ENCODE results near the gene FNBP1L.

The FNBP1L gene

DNA sequence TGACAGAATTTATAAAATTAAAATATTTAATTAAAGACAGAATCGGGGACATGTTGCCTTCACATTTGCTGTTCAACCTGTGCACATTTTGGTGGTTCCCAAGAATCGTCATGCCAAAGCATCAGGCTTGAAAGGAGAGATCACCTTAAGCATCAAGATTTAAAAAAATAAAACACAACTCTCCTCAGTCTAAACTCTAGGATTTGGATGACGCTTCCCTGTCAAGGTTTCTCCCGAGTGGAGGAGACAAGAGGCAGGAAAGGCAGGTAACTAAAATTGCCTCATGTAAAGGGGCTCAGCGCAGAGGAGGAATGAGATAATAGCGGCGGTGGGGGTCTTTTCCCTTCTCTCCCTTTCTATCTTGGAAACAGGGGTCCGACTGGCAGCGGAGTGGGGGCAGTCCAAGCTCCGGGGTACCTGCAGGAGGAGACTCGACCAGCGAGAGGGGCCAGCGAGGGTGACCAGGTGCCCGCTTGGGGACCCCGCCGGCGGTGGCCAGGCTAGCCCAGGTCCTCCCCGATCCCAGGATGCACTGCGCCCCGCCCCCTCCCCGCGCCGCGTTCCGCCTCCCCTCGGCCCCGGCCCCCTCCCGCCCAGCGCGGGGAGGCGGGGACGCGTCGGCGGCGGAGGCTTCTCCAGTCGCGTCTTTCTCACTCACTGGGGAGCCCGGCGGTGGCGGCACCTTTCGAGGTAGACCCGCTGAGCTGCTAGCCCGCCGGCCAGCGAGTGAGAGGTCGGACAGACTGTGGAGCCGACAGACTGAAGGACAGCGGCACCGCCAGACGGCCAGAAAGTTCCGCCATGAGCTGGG, at the start of gene FNBP1L:
Gene FNBP1L, plus strand, starts transcription at position 638 of the 811 bp plus-strand sequence. Its CDS starts 164 bp downstream, at position 802.
- DNase-seq: peak; percentile 92

GRCh38 chr1:93399781-93400180, 48.1 kb upstream of the FNBP1L start:
- DNase-seq: no peak

DNA sequence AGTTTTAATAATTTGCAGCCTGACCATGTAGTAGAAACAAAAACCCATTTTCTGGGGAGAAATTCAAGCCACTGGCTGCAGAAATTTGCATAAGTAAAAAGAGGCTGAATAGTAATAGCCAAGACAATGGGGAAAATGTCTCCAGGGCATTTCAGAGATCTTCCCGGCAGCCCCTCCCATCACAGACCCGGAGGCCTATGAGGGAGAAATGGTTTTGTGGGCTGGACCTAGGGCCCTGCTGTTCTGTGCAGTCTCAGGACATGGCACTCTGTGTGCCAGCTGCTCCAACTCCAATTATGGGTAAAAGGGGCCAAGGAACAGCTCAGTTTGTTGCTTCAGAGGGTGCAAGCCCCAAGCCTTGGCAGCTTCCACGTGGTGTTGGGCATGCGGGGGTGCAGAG, 39.7 kb upstream of the FNBP1L start:
- no peak for DNase-seq

DNA sequence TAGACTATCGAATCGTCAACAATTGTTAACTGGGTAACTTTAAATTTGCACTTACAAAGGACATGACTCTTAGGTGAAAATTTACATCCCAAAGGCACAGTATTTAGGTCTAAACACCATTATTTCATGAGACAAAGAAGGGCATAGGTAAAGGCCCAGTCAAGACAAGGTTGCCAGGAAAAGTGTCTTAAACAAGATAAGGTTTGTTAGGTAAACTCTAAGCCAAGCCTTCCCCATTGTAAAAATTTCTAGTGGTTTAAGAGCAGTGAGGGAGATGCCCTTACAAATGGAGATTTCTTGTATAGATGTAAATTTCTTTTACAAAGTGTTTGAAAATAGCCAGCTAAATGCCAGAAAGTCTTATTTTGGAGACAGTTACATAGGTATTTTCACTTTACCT, 36.9 kb upstream of the FNBP1L start:
- DNase-seq: no peak

DNA sequence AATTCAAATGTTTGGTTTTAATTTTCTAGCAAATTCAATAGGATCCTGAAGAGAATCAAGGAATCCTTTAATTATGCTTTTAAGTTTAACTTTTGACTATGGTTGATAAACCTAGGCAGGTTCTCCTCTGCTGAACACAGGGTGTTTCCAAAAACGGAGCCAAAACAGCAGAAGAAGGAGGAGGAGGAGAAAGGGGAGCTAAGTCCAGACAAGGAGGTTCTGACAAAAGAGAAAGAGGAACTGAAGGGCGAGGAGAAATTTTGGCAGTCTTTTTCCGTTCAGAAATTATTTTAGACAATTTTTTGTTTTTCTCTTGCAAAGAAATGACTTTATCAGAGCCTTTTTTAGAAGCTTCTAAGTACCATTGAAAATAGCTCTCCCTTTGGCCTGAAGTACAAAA, 33.2 kb upstream of the FNBP1L start:
- no peak for DNase-seq

GRCh38 chr1:93415296-93415695, 32.6 kb upstream of the FNBP1L start:
- DNase-seq: no peak

DNA sequence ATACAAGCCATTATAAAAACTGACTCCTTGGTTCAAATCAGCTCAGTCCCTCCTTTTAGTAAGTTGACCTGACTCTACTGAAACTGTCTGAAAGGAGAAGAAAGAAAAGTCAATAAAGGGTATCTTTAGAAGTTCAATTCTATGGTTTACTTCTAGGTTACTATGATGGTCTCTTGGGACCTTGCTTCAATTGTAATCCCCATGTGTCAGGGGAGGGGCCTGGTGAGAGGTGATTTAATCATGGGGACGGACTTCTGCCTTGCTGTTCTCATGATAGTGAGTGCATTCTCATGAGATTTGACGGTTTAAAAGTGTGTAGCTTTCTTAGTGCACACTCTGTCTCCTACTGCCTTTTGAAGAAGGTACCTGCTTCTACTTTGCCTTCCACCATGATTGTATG, 31.7 kb upstream of the FNBP1L start:
- DNase-seq: no peak

DNA sequence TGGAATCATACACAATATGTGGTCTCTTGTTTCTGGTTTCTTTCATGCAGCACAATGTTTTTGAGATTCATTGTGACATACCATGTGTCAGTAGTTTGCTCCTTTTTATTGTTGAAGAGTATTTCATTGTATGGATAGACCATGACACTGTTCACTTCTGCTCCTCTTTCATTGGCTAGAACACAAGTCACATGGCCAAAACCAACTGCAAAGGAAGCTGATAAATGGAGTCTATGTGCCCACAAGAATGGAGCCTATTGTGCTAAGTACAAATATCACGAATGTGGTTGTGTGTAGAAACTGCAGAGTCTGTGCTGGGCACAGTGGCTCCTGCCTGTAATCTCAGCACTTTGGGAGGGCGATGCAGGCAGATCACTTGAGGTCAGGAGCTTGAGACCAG, 28.6 kb upstream of the FNBP1L start:
- no peak for DNase-seq

DNA sequence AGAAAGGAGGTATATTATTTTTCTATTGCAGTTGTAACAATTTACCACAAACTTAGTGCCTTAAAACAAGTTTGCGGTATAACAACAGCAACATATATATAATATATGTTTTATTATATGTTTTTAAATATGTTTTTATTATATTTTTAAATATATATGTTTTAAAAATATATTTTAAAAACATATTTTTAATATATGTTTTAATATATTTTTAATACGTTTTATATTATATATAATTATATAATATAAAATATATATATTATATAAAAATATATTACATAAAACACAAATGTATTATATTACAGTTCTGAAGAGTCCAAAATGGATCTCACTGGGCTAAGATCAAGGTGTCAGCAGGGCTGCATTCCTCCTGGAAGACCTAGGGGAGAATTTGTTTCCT, 27.5 kb upstream of the FNBP1L start:
- no peak for DNase-seq

DNA sequence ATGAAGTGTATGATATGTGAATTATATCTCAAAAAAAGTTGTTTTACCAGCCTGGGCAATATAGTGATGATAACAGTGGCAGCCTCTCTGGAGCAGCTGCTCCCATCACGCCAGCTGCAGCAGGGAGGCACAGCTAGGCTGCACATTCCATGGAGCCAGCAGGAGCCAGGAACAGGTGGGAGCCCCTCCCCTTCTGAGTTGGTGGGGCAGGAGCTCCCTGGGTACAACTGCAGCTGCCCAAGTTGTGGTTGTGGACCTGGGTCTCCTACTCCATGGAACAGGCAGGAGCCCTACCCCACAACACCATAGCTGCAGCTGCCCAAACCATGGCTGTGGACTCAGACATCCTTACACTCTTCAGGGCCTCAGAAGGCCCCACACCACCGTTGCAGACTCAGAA, 21.7 kb upstream of the FNBP1L start:
- DNase-seq: peak; percentile 66

- no peak for DNase-seq
Observed at GRCh38 chr1:93427656-93428055, 20.3 kb upstream of the FNBP1L start.

GRCh38 chr1:93433407-93433961, 14.4 kb upstream of the FNBP1L start:
- DNase-seq: no peak

DNA sequence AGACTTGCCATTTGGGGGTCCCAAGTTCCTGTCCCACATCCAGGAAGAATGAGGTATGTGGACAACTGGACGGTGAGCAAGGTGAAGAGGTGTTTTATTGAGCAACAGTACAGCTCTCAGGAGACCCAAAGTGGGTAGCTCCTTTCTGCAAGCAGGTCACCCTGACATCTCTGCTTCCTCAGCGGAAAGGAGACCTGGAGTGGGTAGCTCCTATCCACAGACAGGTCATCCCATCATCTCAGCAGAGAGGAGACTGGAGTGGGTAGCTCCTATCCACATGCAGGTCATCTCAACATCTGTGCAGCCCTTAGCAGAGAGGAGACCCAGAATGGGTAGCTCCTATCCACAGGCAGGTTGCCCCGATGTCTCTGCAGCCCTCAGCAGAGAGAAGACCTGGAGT, 13.8 kb upstream of the FNBP1L start:
- no peak for DNase-seq

DNA sequence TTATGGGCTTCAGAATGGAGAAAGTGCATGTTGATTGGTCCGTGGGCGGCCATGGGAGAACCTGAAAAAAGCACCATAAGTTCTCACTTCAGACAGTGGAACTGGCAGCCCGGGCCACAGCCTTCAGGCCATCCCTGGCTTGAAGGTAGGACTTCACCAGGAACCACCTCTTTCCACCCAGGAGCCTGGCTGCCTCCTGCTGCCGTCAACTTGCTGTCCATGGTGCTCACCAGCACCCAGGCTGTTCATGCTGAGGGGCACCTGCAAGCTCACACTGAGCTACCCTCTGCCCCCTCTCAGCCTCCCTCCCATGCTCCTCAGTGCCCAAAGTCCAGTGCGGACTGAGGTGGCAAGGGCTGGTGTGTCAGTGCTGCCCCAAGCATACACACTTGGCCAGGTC, 12.9 kb upstream of the FNBP1L start:
- DNase-seq: no peak

DNA sequence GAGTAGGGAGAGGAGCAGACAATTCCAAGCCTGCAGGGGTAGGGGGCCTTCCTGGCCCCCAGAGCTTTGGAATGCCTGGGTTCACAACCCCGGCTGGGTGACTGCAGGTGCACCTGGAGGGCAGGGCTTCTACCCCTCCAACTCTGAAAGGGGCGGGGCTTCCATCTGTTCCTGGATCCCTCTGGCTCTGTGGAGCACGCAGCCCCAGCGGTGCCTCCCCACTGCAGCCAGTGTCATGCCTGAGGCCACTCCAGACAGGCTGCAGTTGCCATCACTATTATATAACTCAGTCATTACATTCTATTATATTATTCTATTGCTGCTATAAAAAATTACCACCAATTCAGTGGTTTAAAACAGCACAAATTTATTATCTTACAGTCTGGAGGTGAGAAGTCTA, 12.5 kb upstream of the FNBP1L start:
- DNase-seq: no peak

DNA sequence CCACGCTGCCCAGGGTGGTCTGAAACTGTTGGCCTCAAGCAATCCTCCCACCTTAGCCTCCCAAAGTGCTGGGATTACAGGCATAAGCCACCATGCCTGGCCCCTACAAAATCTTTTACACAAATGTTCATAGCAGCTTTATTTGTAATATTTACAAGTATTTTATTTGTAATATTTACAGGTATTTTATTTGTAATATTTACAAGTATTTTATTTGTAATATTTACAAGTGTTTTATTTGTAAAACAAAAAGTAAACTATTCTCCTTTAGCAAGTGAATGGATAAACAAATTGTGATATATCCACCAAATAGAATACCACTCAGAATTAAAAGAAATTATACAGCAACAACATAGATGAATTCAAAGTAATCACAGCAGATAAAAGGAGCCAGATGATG, 11.4 kb upstream of the FNBP1L start:
- DNase-seq: no peak

DNA sequence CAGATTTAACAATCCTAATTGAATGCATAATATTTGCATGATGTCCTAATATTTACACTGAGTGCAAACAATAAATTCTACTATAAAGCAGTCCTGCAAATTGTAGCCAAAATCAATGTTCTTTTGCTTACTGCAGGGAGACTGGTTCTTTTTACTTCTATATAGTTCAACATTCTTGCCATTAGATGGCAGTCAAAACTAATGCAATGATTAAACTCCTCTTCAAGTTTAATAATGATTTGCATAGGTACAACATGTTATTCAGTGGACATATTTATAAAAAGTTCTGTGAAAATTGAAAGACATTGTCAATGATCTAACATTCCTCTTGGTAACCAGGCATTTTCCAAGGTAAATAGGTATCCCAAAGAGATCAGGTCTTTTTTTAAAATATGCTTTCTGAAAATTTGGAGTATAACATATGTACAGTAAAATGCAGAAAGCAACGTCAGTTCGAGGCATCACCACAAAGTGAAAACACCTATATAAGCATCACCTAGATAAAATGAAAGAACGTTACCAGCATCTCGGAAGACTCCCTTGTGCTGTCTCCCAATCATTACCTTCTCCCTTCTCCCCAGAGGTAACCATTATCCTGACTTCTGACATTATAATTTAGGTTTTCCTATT, 9.8 kb upstream of the FNBP1L start:
- no peak for DNase-seq

DNA sequence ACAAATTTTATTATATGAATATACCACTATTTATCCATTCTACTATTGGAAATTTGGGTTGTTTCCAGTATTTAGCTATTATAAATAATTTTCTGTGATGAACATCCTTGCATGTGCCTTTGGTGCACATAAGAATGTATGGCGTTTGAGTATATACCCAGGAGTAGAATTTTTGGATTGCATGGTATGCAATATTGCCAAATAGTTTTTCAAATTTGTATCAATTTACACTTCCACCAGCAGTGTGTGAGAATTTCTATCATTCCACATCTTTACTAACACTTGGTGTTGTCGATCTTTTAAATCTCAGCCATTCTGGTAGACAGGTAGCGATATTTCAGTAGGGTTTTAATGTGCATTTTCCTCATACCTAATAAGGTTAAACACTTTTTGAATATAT, 9.2 kb upstream of the FNBP1L start:
- DNase-seq: no peak

DNA sequence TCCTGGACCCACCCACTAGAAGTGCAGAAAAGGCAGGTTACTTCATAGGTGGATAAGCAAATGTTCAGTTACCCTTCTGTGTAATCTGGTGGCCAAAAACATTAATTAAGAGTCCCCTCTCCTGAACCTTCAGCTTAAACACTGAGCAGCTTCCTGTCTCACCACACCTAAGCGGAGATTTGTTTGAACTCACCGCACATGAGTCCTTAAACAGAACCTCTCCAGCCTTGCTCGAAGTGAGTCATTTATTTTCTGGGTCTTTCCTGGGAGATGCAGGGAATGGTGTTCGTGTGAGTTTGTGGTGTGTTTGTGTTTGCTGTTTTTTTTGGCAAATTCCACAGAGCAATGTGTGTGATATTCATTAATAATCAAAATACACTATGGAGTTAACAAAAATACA, 7.6 kb upstream of the FNBP1L start:
- DNase-seq: no peak

GRCh38 chr1:93440706-93441105, 7.2 kb upstream of the FNBP1L start:
- DNase-seq: no peak

- DNase-seq: no peak
Observed at GRCh38 chr1:93441589-93441988, 6.3 kb upstream of the FNBP1L start.

DNA sequence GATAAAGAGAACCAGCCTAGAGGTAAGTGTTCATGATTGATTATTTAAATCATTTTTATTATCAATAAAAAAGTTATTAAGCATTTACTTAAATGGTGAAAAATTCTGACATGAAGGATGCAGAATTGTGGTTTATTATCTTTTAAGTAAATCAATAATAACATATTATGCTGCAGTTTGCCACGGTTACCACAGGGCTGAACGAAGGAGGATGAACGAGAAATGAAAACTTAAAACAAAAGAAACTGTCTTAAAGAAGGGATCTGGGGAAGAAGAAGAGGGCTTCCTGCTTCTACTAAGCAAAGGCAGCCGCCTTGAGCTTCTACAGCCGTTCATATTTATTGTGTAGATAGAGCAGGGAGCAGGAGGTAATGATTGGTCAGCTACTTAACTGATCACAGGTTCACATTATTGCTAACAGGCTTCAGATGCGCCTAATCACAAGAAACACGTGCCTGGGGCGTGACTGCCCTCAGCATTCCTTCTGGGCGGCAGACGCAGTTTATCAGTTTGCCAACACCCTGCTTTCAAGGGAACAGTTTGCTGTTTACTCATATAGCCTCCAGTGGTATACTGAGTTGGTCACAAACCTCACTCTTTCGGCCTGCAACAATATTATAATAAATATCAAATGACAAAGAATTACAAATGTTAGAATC, 5.8 kb upstream of the FNBP1L start:
- DNase-seq: no peak

- no peak for DNase-seq
Observed at GRCh38 chr1:93442741-93443140, 5.2 kb upstream of the FNBP1L start.

GRCh38 chr1:93443454-93443853, 4.5 kb upstream of the FNBP1L start:
- DNase-seq: no peak
